Stromal cell of bone marrow (primary cell): ENCODE data around the gene PLA2G4A.
"Not testable (repeated sequence)": the region's sequence is repeated elsewhere in the genome, so short reads cannot be mapped to it uniquely, and the experiment has no call there.

Experiments
- DNase-seq: peaks from one replicate; pipeline ENCODE4 v3.0.0-alpha.2; 2012; ENCODE audit warnings: low read depth

The PLA2G4A gene

GRCh38 chr1:186922814-186923213, 94.1 kb downstream of the PLA2G4A start:
- DNase-seq, result not testable (repeated sequence)

GRCh38 chr1:186923486-186923885, 94.7 kb downstream of the PLA2G4A start:
- DNase-seq, result no peak

GRCh38 chr1:186925881-186926669, 97.3 kb downstream of the PLA2G4A start:
- peak; percentile 48 for DNase-seq

- DNase-seq, result no peak
Measured at GRCh38 chr1:186927884-186928283, 99.1 kb downstream of the PLA2G4A start.

- no peak for DNase-seq
Measured at GRCh38 chr1:186930238-186930637, 101.5 kb downstream of the PLA2G4A start.

GRCh38 chr1:186937016-186937670, 108.4 kb downstream of the PLA2G4A start:
- no peak for DNase-seq

GRCh38 chr1:186943891-186944686, 115.3 kb downstream of the PLA2G4A start:
- no peak for DNase-seq

- no peak for DNase-seq
Measured at GRCh38 chr1:186945146-186945545, 116.4 kb downstream of the PLA2G4A start.

GRCh38 chr1:186948535-186948934, 119.8 kb downstream of the PLA2G4A start:
- DNase-seq, result no peak

GRCh38 chr1:186949173-186949572, 120.4 kb downstream of the PLA2G4A start:
- DNase-seq, result no peak

- no peak for DNase-seq
Measured at GRCh38 chr1:186950547-186950946, 121.8 kb downstream of the PLA2G4A start.

- no peak for DNase-seq
Measured at GRCh38 chr1:186953876-186954275, 125.1 kb downstream of the PLA2G4A start.

GRCh38 chr1:186957314-186957713, 128.6 kb downstream of the PLA2G4A start:
- peak; percentile 84 for DNase-seq

- no peak for DNase-seq
Measured at GRCh38 chr1:186958520-186958919, 129.8 kb downstream of the PLA2G4A start.

- peak; percentile 28 for DNase-seq
Measured at GRCh38 chr1:186960861-186961260, 132.1 kb downstream of the PLA2G4A start.

GRCh38 chr1:186965847-186966246, 137.1 kb downstream of the PLA2G4A start:
- no peak for DNase-seq

- no peak for DNase-seq
Measured at GRCh38 chr1:186966456-186966855, 137.7 kb downstream of the PLA2G4A start.

GRCh38 chr1:186967656-186968394, 139.1 kb downstream of the PLA2G4A start:
- no peak for DNase-seq

- DNase-seq, result peak; percentile 98
Measured at GRCh38 chr1:186974774-186975181, 146.0 kb downstream of the PLA2G4A start.

GRCh38 chr1:186975220-186975619, 146.5 kb downstream of the PLA2G4A start:
- no peak for DNase-seq

- no peak for DNase-seq
Measured at GRCh38 chr1:186976700-186977099, 148.0 kb downstream of the PLA2G4A start.
